ENCODE data around the gene GLMP. TPM values are rescaled to one million over a fixed set of nuclear protein-coding genes. Genes with fewer than 3 reads are reported as not detected.

GLMP gene
- total and polyA plus RNA-seq, 2 of the 13 experiments (the other 11 are each of a cell fraction or from before 2014, with no cell fraction given): 44.6 to 75.8 TPM

DNA sequence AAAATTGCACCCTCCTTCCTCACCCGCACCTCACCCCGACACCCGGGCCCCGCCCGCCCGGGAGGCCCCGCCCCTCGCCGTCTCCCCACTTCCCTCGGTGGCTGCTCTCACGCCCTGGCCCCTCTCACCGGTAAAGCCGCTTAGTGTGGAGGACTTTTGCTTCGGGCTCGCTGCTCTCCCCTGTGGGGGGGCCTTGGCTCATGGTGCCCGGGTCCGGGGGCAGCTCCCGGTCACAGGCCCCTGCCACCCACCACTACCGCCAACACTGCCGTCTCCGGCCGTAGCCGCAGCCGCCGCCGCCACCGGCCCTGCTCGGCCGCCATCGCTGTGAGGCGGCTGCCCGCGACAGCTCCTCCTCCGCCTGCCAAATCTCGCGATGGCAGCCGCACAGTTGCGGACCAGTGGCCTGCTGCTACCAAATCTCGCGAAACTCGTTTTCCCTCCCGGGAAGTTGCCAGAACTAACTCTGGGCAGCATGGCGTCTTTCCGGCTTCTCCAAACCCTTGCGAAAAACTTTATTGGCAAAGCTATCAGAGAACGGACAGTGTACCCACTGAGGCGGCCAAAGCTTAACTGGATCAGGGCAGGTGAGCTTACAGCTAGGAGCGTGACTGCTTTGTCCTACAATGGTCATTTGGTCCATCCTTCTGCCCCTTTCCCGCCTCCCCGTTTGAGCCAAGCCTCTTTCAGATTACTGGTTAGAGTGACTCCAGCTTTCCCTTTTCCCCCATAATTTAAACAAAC, 12.8 kb downstream of the GLMP start, which contains the start of gene SMG5 (continued):
- TF ChIP-seq, protein P1, sequence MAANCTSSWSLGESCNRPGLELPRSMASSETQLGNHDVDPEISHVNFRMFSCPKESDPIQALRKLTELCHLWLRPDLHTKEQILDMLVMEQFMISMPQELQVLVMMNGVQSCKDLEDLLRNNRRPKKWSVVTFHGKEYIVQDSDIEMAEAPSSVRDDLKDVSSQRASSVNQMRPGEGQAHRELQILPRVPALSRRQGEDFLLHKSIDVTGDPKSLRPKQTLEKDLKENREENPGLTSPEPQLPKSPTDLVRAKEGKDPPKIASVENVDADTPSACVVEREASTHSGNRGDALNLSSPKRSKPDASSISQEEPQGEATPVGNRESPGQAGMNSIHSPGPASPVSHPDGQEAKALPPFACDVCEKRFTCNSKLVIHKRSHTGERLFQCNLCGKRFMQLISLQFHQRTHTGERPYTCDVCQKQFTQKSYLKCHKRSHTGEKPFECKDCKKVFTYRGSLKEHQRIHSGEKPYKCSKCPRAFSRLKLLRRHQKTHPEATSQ (CRISPR knock-in tag; IDR thresholded peaks at IDR 0.05; ENCODE audit: borderline replicate concordance): no peak
- TF ChIP-seq ZNF549 (CRISPR knock-in tag; IDR thresholded peaks at IDR 0.05) (no peak), TARDBP (CRISPR knock-in tag; IDR thresholded peaks at IDR 0.05) (peak; percentile 70), ZNF772 (CRISPR knock-in tag; IDR thresholded peaks at IDR 0.05) (peak; percentile 91), JDP2 (CRISPR knock-in tag; IDR thresholded peaks at IDR 0.05; ENCODE audit: borderline replicate concordance) (no peak), STAG1 (CRISPR knock-in tag; IDR thresholded peaks at IDR 0.05) (no peak), ZNF879 (CRISPR knock-in tag; IDR thresholded peaks at IDR 0.05) (no peak), TBP (CRISPR knock-in tag; IDR thresholded peaks at IDR 0.05) (no peak), NR2F2 (IDR thresholded peaks at IDR 0.05; ENCODE audit: borderline replicate concordance, low read depth) (peak; percentile 69; the same call in 1 of the 2 replicates), KLF12 (CRISPR knock-in tag; IDR thresholded peaks at IDR 0.05; ENCODE audit: borderline replicate concordance) (peak; percentile 90; the same call in 1 of the 2 replicates), ZFP36L2 (CRISPR knock-in tag; IDR thresholded peaks at IDR 0.05) (no peak; the same call in 1 of the 2 replicates), RARA (CRISPR knock-in tag; IDR thresholded peaks at IDR 0.05) (no peak), ZNF7 (CRISPR knock-in tag; IDR thresholded peaks at IDR 0.05) (no peak), EEA1 (CRISPR knock-in tag; IDR thresholded peaks at IDR 0.05; ENCODE audit: borderline replicate concordance) (0 out of 2 replicates have a peak, but pooled peaks have one; percentile 79), NKX3-1 (CRISPR knock-in tag; IDR thresholded peaks at IDR 0.05) (no peak), ZNF333 (CRISPR knock-in tag; IDR thresholded peaks at IDR 0.05; ENCODE audit: borderline replicate concordance) (0 out of 2 replicates have a peak, but pooled peaks have one; percentile 60), NFRKB (IDR thresholded peaks at IDR 0.05) (peak; percentile 74), ELF3 (CRISPR knock-in tag; IDR thresholded peaks at IDR 0.05) (peak; percentile 93), KDM5B (CRISPR knock-in tag; IDR thresholded peaks at IDR 0.05; ENCODE audit: borderline replicate concordance) (peak; percentile 85; the same call in 1 of the 2 replicates), ZFP82 (CRISPR knock-in tag; IDR thresholded peaks at IDR 0.05; ENCODE audit: borderline replicate concordance) (no peak), FOXA1 (IDR thresholded peaks at IDR 0.05) (no peak), FOXA1 (CRISPR knock-in tag; IDR thresholded peaks at IDR 0.05) (0 out of 2 replicates have a peak, but pooled peaks have one; percentile 40), ZNF550 (CRISPR knock-in tag; IDR thresholded peaks at IDR 0.05; ENCODE audit: borderline replicate concordance) (no peak), POGZ (CRISPR knock-in tag; IDR thresholded peaks at IDR 0.05) (peak; percentile 92), MIER3 (CRISPR knock-in tag; IDR thresholded peaks at IDR 0.05; ENCODE audit: borderline replicate concordance) (peak; percentile 90), ARNT2 (CRISPR knock-in tag; IDR thresholded peaks at IDR 0.05; ENCODE audit: low read depth) (peak; percentile 98; the same call in 1 of the 2 replicates)
- TF ChIP-seq, protein P2, sequence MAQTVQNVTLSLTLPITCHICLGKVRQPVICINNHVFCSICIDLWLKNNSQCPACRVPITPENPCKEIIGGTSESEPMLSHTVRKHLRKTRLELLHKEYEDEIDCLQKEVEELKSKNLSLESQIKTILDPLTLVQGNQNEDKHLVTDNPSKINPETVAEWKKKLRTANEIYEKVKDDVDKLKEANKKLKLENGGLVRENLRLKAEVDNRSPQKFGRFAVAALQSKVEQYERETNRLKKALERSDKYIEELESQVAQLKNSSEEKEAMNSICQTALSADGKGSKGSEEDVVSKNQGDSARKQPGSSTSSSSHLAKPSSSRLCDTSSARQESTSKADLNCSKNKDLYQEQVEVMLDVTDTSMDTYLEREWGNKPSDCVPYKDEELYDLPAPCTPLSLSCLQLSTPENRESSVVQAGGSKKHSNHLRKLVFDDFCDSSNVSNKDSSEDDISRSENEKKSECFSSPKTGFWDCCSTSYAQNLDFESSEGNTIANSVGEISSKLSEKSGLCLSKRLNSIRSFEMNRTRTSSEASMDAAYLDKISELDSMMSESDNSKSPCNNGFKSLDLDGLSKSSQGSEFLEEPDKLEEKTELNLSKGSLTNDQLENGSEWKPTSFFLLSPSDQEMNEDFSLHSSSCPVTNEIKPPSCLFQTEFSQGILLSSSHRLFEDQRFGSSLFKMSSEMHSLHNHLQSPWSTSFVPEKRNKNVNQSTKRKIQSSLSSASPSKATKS (CRISPR knock-in tag; IDR thresholded peaks at IDR 0.05): no peak
- TF ChIP-seq, protein P3, sequence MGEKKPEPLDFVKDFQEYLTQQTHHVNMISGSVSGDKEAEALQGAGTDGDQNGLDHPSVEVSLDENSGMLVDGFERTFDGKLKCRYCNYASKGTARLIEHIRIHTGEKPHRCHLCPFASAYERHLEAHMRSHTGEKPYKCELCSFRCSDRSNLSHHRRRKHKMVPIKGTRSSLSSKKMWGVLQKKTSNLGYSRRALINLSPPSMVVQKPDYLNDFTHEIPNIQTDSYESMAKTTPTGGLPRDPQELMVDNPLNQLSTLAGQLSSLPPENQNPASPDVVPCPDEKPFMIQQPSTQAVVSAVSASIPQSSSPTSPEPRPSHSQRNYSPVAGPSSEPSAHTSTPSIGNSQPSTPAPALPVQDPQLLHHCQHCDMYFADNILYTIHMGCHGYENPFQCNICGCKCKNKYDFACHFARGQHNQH (CRISPR knock-in tag; IDR thresholded peaks at IDR 0.05): peak; percentile 91
